Bone marrow (tissue), 2 donors: ENCODE measurements around the gene ME1.

Experiments
- DNase-seq, 2 donors: peaks; one replicate each; lab custom pipeline; 2025; lab: John Stamatoyannopoulos, UW

The ME1 gene

DNA sequence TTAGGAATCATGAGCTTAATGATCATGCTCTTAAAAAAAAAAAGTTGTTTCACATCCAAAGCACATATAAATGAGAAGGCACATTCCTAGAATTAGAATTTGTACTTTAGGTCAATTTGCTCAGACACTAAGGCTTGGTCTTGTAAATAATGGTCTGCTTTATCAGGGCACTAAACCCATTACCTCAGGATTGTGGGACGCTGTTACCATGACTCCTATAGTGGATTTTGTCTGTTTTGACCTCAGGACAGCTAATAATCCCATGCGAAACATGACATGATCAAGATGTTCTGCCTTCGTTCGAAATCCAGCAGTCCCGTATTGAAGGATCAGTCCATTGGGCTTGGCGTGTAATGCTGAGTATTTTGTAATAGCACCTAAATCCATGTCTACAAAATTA lies 240.2 kb downstream of the ME1 start:
- no peak for DNase-seq

DNA sequence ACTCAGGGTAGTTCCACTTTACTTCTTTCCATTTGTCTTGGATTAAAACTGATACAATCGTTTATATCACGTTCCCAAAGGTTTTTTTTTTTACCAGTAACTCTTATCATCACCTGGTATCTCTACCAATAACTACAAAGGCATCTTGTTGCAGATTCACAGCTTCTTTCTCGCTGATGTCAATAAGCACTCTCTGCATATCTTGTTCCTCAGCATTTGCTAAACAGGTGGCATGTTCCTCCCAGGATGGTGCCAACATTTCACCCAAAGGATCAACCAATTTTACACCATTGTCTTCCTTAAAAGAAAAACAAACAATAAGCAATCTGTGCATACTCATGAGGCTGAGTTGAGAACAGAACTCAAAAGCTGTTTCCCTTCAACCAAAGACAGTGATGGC lies 242.3 kb downstream of the ME1 start:
- DNase-seq, result no peak

DNA sequence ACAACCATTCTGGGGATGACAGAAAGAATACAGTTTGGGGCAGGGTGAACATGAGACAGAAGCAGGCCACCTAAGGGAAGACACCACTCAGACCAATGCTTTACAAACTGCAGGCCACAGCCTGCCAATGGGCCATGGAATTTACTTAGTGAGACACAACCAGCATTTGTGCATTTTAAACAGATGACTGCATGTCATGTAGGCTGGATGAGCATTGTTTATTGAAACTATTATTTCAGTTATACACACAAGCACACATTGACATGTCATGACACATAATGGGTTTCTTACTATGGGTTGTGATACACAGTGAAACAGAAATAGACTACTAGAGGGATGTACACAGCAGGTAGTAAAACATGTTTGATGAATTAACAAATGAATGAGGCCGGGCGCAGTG lies 245.8 kb downstream of the ME1 start:
- no peak for DNase-seq

DNA sequence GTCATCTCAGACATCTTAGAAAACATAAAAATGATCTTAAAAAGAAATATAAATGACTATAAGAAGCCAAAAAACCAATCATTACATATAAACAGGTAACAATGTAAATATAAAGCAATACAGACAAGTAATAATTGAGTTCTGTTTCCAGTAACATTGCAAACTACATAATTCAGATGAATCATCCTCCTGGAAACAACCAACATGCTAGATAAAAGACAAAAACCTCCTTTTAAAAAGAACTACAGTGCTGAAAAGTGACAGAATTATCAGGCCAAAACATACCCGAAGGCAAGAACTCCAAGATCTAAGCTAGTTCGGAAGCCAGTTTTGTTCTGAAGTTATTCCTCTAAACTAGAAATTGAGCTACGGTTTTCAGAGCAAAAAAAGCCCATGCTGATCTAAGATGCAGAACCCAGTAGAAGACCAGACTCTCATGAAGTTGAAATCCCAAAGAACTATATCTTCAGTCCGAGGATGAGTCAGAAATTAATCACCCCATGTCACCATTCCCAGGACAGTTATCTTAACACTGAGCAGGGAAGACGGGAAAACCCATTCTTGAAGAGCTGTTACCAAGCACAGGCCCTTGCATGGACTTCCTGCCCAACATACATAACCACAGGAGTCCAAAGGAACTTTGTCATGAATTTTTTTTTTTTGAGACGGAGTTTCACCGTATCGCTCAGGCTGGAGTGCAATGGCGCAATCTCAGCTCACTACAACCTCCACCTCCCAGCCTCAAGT lies 247.6 kb downstream of the ME1 start:
- DNase-seq, result no peak

DNA sequence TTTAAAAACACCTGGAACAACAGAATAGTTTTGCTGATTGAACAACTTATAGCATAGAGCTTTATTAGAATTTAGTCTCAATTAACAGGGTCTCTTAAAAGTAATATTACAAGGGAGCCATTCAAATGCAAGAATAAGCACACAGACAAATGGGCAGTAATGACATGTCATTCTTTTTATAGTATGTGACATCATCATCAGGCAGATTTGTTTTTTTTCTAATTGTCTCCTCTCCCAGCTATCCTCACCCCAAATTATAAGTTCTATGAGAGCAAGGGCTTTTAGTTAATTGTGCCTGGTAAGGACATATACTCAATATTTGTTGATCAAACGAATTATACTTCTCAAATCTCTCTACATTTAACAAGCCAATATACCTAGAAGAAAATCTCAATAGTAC lies 248.7 kb downstream of the ME1 start:
- DNase-seq, result no peak

DNA sequence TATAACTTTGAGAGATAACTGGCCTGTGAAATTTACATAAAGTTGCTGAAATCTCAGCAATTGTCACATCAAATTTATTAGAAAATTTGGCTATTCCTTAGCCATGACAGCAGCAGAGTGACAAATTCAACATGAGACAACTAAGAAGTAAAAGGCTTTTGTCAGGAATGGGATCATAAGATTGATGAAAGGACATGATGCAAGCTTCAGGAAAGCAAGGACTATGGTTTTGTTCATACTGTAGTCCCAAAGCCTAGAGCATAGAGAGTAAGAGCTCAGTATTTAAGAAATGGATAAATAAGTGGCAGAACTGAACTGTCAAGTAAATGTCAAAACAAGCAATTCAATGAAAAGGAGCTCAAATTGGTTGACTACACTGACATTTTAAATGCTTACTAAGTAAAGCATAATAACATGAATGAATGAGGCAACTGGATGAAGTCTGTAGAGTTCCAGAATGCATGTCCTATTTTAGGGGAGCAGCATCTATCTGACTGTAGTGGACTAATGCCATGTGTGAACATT lies 250.4 kb downstream of the ME1 start:
- no peak for DNase-seq

DNA sequence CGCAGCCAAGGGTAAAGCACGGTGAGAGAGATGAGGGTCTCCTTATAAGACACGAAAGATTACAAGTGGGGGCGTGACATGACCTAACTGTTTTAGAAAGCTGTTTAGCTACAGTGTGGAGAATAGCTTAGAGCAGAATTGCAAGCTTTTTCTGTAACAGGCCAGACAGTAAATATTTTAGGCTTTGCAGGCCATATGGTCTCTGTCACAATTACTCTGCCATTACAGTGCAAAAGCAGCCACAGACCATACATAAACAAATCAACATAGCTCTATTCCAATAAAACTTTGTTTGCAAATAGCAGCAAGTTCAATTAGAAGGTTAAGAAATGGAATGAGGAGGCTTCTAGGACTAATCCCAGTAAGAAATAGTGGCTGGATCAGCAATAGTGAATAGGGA lies 254.6 kb downstream of the ME1 start:
- DNase-seq, result no peak

DNA sequence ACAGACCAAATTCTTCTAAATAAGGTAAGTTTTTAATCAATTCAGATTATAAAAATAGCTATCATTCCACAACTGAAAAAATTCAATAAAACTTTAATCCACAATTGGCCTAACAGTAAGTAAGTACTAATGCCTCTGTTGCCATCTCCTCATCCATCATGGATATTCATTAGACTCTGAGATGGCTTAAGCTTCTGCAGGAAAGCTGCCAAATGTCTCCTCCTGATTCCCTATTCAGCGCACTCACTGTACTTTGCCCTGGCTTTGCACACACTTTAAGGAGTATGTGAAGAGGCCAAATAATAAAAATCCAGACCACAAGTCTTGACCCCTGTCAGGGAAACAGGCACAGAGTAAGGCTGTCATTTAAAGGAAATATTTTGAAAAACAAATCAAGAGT lies 261.3 kb downstream of the ME1 start:
- no peak for DNase-seq

DNA sequence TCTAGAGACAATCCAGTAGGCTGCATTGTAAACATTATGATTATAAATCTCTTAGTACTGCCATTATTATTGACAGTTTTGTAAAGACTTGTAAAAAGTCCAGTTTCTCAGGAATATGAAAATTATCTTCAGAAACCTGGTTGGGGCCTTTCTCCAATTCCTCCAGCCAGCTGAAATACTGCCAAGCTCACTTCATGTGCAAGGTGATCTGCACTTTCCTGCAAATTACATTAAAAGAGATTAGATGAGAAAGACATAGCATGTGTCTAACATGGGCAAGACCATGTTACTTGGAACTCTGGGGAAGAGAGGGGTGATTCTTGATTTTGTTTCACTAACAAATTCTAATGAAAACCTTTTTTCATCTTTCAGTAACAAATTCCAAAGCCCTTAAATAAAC lies 261.7 kb downstream of the ME1 start:
- DNase-seq, result no peak

DNA sequence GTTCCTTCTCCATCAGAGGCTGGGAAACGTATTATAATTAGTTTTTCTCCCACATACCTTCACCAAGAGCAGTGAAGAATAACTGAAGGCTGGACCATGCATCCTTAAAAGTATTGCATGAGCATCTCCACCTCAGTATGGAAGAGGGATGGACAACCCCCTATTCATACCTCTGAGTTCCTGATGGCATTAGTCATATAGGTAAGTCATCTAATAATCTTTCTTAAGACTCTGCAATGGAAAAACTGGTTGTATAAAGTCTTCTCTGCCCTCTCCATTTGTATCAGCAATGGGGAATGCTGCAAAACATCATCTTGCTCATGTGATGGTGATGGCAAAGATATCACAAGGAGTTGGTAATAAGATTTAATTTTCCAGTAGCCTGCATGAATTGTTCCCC lies 262.3 kb downstream of the ME1 start:
- no peak for DNase-seq

DNA sequence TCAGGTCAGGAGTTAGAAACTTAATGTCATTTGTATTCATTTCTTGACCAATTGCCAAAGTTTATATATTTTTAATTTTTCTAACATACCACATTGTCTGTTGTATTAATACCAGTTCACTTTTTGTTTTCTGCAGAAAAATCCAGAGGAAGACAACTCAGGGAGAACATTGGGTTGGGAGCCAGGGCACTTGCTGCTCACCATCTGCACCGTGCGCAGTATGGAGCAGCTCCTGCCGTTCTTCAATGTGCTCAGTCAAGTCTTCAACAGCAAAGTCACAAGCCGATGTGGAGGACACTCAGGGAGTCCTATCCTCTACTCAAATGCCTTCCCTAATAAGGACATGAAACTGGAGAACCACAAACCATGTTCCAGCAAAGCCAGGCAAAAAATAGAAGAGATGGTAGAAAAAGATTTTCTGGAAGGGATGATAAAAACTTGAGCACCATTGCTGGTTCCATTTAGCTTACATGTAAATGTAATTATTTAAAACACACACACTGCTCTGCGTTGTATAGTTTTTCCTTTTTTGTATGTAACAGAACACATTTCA lies 263.0 kb downstream of the ME1 start:
- no peak for DNase-seq
